ENCODE measurements around the gene IL26. TPM values are rescaled to one million over a fixed set of nuclear protein-coding genes. Genes with fewer than 3 reads are reported as not detected.

The IL26 gene
- total RNA-seq, 1 donor from 2014 or later: not detected

GRCh38 chr12:68236421-68237059, 10.9 kb upstream of the IL26 start:
- no peak overlapping the region for H3K27ac Mint-ChIP-seq (ENCODE audit: unreplicated experiment)
- H3K4me3 Mint-ChIP-seq: no peak overlapping the region
- peaks cover 6% of the 10 kb centered on the region for H3K4me1 Mint-ChIP-seq
- H3K9me3 Mint-ChIP-seq: peaks cover 2% of the 10 kb centered on the region
- H3K36me3 Mint-ChIP-seq (ENCODE audit: low read depth): no peaks in the 10 kb centered on the region
- TF ChIP-seq, protein P1, sequence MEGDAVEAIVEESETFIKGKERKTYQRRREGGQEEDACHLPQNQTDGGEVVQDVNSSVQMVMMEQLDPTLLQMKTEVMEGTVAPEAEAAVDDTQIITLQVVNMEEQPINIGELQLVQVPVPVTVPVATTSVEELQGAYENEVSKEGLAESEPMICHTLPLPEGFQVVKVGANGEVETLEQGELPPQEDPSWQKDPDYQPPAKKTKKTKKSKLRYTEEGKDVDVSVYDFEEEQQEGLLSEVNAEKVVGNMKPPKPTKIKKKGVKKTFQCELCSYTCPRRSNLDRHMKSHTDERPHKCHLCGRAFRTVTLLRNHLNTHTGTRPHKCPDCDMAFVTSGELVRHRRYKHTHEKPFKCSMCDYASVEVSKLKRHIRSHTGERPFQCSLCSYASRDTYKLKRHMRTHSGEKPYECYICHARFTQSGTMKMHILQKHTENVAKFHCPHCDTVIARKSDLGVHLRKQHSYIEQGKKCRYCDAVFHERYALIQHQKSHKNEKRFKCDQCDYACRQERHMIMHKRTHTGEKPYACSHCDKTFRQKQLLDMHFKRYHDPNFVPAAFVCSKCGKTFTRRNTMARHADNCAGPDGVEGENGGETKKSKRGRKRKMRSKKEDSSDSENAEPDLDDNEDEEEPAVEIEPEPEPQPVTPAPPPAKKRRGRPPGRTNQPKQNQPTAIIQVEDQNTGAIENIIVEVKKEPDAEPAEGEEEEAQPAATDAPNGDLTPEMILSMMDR (conservative IDR thresholded peaks at IDR 0.05): no peak
- no peak for DNase-seq (ENCODE audit: low read depth, low spot score)
- no peaks in the 10 kb centered on the region for H3K27me3 Mint-ChIP-seq (ENCODE audit: low read depth)

GRCh38 chr12:68235576-68235975, 10.0 kb upstream of the IL26 start:
- H3K27ac Mint-ChIP-seq (ENCODE audit: unreplicated experiment): no peak overlapping the region
- DNase-seq (ENCODE audit: low read depth, low spot score): no peak
- no peak overlapping the region for H3K4me3 Mint-ChIP-seq
- TF ChIP-seq, protein P1 (conservative IDR thresholded peaks at IDR 0.05): no peak
- H3K36me3 Mint-ChIP-seq (ENCODE audit: low read depth): no peaks in the 10 kb centered on the region
- no peaks in the 10 kb centered on the region for H3K27me3 Mint-ChIP-seq (ENCODE audit: low read depth)
- H3K9me3 Mint-ChIP-seq: peaks cover 2% of the 10 kb centered on the region
- peaks cover 6% of the 10 kb centered on the region for H3K4me1 Mint-ChIP-seq

DNA sequence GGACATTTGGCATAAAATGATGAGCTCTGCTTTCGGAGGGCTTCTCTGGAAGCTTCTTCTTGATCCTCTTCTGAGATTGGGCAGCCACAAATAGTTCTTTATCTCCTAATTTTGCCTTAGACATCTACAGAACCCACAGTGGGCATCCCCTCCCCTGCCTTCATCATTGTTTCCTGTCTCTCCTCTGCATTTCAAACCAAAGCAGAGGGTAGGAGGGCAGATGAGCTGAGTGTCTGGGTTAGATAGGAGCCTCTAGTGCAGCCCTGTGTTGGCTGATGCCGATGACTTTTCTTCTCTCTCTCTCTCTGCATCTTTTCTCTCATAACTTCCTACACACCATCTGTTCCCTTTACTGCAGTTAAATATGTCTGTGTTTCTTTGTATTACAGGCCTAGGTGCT, 8.5 kb upstream of the IL26 start:
- H3K4me3 Mint-ChIP-seq: no peak overlapping the region
- H3K27me3 Mint-ChIP-seq (ENCODE audit: low read depth): no peaks in the 10 kb centered on the region
- peaks cover 2% of the 10 kb centered on the region for H3K9me3 Mint-ChIP-seq
- H3K27ac Mint-ChIP-seq (ENCODE audit: unreplicated experiment): no peak overlapping the region
- no peaks in the 10 kb centered on the region for H3K36me3 Mint-ChIP-seq (ENCODE audit: low read depth)
- peaks cover 6% of the 10 kb centered on the region for H3K4me1 Mint-ChIP-seq
- TF ChIP-seq, protein P1 (conservative IDR thresholded peaks at IDR 0.05): no peak
- DNase-seq (ENCODE audit: low read depth, low spot score): no peak

DNA sequence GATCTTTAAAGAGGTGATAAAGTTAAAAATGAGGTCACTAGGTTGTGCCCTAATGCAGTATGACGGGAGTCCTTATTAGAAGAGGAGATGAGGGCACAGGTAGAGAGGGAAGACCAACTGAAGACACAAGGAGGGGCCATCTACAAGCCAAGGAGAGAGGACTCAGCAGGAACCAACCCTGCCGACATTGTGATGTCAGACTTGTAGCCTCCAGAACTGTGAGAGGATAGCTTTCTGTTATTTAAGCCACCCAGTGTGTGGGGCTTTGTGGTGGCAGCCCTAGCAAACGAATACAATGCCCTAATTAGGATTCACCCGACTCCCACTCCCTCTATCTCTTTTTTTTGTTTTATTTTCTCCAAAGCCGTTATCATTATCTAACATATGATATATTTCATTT, 7.9 kb upstream of the IL26 start:
- H3K36me3 Mint-ChIP-seq (ENCODE audit: low read depth): no peaks in the 10 kb centered on the region
- no peaks in the 10 kb centered on the region for H3K27me3 Mint-ChIP-seq (ENCODE audit: low read depth)
- H3K4me3 Mint-ChIP-seq: no peak overlapping the region
- peaks cover 2% of the 10 kb centered on the region for H3K9me3 Mint-ChIP-seq
- H3K27ac Mint-ChIP-seq (ENCODE audit: unreplicated experiment): no peak overlapping the region
- TF ChIP-seq, protein P1 (conservative IDR thresholded peaks at IDR 0.05): no peak
- peaks cover 6% of the 10 kb centered on the region for H3K4me1 Mint-ChIP-seq
- no peak for DNase-seq (ENCODE audit: low read depth, low spot score)

DNA sequence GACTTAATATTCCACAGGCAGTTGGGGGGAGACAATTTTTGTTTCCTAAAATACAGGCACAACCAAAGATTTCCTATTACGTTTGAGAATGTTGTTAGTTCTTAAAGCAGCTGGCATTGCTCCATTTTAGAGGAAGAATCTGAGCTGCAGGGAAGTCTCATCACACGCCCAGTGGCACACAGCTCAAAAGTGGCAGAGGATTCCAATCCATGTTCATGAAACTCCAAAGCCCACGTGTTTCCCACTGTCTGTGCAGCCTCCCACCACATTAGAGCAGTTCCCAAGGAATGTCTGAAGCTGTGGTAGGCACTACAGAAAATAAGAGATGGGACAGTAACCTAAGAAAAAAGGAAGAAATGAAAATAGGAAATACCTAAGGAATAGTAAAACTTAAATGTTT, 6.1 kb upstream of the IL26 start:
- Mint-ChIP-seq H3K27ac (ENCODE audit: unreplicated experiment) (no peak overlapping the region), H3K27me3 (ENCODE audit: low read depth) (no peaks in the 10 kb centered on the region)

More for the DNA sequence above, 6.1 kb upstream of the IL26 start:
- TF ChIP-seq, protein P1 (conservative IDR thresholded peaks at IDR 0.05): no peak
- no peak overlapping the region for H3K4me3 Mint-ChIP-seq
- H3K36me3 Mint-ChIP-seq (ENCODE audit: low read depth): no peaks in the 10 kb centered on the region
- no peak for DNase-seq (ENCODE audit: low read depth, low spot score)
- H3K4me1 Mint-ChIP-seq: no peaks in the 10 kb centered on the region
- no peaks in the 10 kb centered on the region for H3K9me3 Mint-ChIP-seq
